GM23338 (cell line): ENCODE measurements around the gene HSF4.

Experiments
- CTCF ChIP-seq, 2 experiments: fragments of 200-600 bp in 1 of 2; sonication (generic) in 1 of 2; conservative IDR thresholded peaks; 2 replicates each; pipeline versions ENCODE4 v1.5.1 to v1.6.1; 2016 to 2017; ENCODE audit warnings: antibody characterized with exemption in 2 of 2, low read depth in 2 of 2, mild to moderate bottlenecking in 2 of 2, moderate library complexity in 1 of 2
- EZH2 ChIP-seq: fragments of 200-600 bp; sonication (generic); IDR thresholded peaks from one replicate; pipeline ENCODE4 v1.8.0; 2017; ENCODE audit warnings: antibody characterized with exemption, mild to moderate bottlenecking, low read depth; ENCODE audit not compliant: unreplicated experiment
- POLR2AphosphoS5 ChIP-seq: IDR thresholded peaks from 2 replicates; pipeline ENCODE4 v1.6.1; 2016; ENCODE audit warnings: antibody characterized with exemption, low read depth

GRCh38 chr16:67186550-67186950 lies 22.0 kb downstream of the HSF4 start:
- TF ChIP-seq CTCF (conservative IDR thresholded peaks at IDR 0.05; ENCODE audit: low read depth in 2 of 2) (no peak), POLR2AphosphoS5 (no peak), EZH2 (no peak)
